Activated CD4-positive, alpha-beta T cell treated with anti-CD3 and anti-CD28 coated beads, Interleukin-2, Interleukin-4, amounts not matched to agents 100 ng/mL and 50 ng/mL, durations not matched to agents 16 hours and 8 hours (primary cell): ENCODE data around the gene ZNF433.

Experiments used
- DNase-seq: peaks from one replicate; pipeline ENCODE4 v3.0.0-alpha.2; 2020; ENCODE audit warnings: low spot score

Gene ZNF433

GRCh38 chr19:11989112-11989456, 46.4 kb downstream of the ZNF433 start:
- DNase-seq = no peak

- peak; percentile 92 for DNase-seq
Measured at GRCh38 chr19:11987405-11988281, 47.8 kb downstream of the ZNF433 start.

GRCh38 chr19:11986754-11987153, 48.7 kb downstream of the ZNF433 start:
- no peak for DNase-seq

GRCh38 chr19:11984986-11985385, 50.5 kb downstream of the ZNF433 start:
- no peak for DNase-seq

GRCh38 chr19:11982526-11982925, 53.0 kb downstream of the ZNF433 start:
- no peak for DNase-seq

- no peak for DNase-seq
Measured at GRCh38 chr19:11979527-11979926, 56.0 kb downstream of the ZNF433 start.

- no peak for DNase-seq
Measured at GRCh38 chr19:11978492-11979100, 56.9 kb downstream of the ZNF433 start.

- no peak for DNase-seq
Measured at GRCh38 chr19:11973019-11973810, 62.3 kb downstream of the ZNF433 start.

GRCh38 chr19:11971041-11971440, 64.4 kb downstream of the ZNF433 start:
- DNase-seq = no peak

- DNase-seq = no peak
Measured at GRCh38 chr19:11970174-11970573, 65.3 kb downstream of the ZNF433 start.

GRCh38 chr19:11964858-11965645, 70.4 kb downstream of the ZNF433 start, which contains the start of gene ZNF763:
Gene ZNF763 (plus strand): TSS chr19:11965040. CDS start chr19:11965209, 169 bp downstream.
- DNase-seq = peak; percentile 72
